Kidney (tissue), 14 donors: Measurements from ENCODE around the gene SARM1. TPM values are rescaled to one million over a fixed set of nuclear protein-coding genes. Genes with fewer than 3 reads are reported as not detected.
A peak's percentile ranks its signal among the peaks of the same experiment; 100 is the strongest.

Experiments used
- DNase-seq, 5 donors: peaks; one replicate each; pipeline ENCODE4 v3.0.0-alpha.2; 2013 to 2020
- FAIRE-seq: peaks from 2 replicates; lab custom pipeline; 2012; peaks lifted over from hg19 to GRCh38; lab: Jason Lieb, UNC
- H3K27ac ChIP-seq, 2 donors: one replicate each; pipeline ENCODE4 v1.7.0; 2013; ENCODE audit warnings: low read depth in 2 of 2, low read length in 2 of 2, inconsistent platforms in 1 of 2
- H3K27me3 ChIP-seq: one replicate; pipeline ENCODE4 v1.7.1; 2013; ENCODE audit warnings: low read length, inconsistent platforms; ENCODE audit not compliant: control insufficient read depth, insufficient read depth
- H3K36me3 ChIP-seq, 3 donors: one replicate each; pipeline versions ENCODE4 v1.7.0 to v1.7.1; 2013; ENCODE audit warnings: low read length in 3 of 3, control low read depth in 1 of 3, inconsistent platforms in 1 of 3; ENCODE audit not compliant: insufficient read depth in 3 of 3, control insufficient read depth in 2 of 3
- H3K4me1 ChIP-seq, 3 donors: one replicate each; pipeline versions ENCODE4 v1.7.0 to v1.7.1; 2013; ENCODE audit warnings: low read length in 3 of 3, inconsistent platforms in 1 of 3, low read depth in 1 of 3; ENCODE audit not compliant: control insufficient read depth in 2 of 3, insufficient read depth in 2 of 3
- H3K4me3 ChIP-seq, 3 donors: one replicate each; pipeline versions ENCODE4 v1.7.0 to v1.8.1; 2013; ENCODE audit warnings: low read length in 3 of 3, control low read depth in 1 of 3, inconsistent platforms in 1 of 3
- H3K9ac ChIP-seq, 3 donors: one replicate each; pipeline versions ENCODE4 v1.7.0 to v1.7.1; 2013; ENCODE audit warnings: low read length in 3 of 3, control low read depth in 1 of 3, inconsistent platforms in 1 of 3
- H3K9me3 ChIP-seq, 3 donors: one replicate each; pipeline versions ENCODE4 v1.7.0 to v1.7.1; 2013; ENCODE audit warnings: low read length in 3 of 3, control low read depth in 1 of 3, inconsistent platforms in 1 of 3; ENCODE audit not compliant: control insufficient read depth in 2 of 3, insufficient read depth in 1 of 3
- CTCF ChIP-seq: IDR thresholded peaks from 3 replicates; pipeline ENCODE4 v1.5.1; 2012; ENCODE audit warnings: mild to moderate bottlenecking, moderate library complexity, borderline replicate concordance; ENCODE audit not compliant: insufficient read depth; ENCODE audit errors: extremely low read depth
- intact Hi-C: fragments of 100-400 bp; cut with DNase I; formaldehyde crosslinking; loops from one replicate; pipeline ENCODE4 v1.11.1; 2022
- polyA plus RNA-seq: library from polyadenylated mRNA; stranded (reverse); fragments of 350-450 nt; fragmentation: Illumina TruSeq; extraction: RNeasy Lipid Tissue Mini Kit (QIAGEN cat#74804); gene quantifications from one replicate; pipeline ENCODE4 v1.2.3, GENCODE V29; 2014; ENCODE audit warnings: low read depth, low replicate concordance; ENCODE audit not compliant: insufficient read depth
- total RNA-seq: library from RNA; stranded (reverse); fragmentation: NEBNext Ultra II Directional; extraction: Animal tissue kit (Norgen Biotek cat#: 25700); gene quantifications from one replicate; pipeline ENCODE4 v1.2.1, GENCODE V29; 2021
- donor health status: control.
- donor health status: control.
- donor health status: control.
- donor health status: control.
- donor health status: control.
- donor health status: DM: yes; HTN: yes; CAD: no.
- donor health status: Normal renal cell carcinoma (clear cell type).

Gene SARM1
- total and polyA plus RNA-seq, 2 donors from 2014 or later: 10.4 to 23.8 TPM

GRCh38 chr17:28406473-28406814 is 35.0 kb downstream of the SARM1 start:
- TF ChIP-seq CTCF: no peak
- no peak overlapping the region for H3K9ac ChIP-seq
- no peaks in the 10 kb centered on the region for H3K9me3 ChIP-seq
- DNase-seq: peak in 2 of 5 donors; percentile 16 to 37
- no peak overlapping the region for H3K27ac ChIP-seq
- H3K4me1 ChIP-seq: peaks cover 0 to 11% (median 0%) of the 10 kb centered on the region in 3 donors
- intact Hi-C loops: no loop called here
- FAIRE-seq: no peak
- H3K36me3 ChIP-seq: no peaks in the 10 kb centered on the region
- H3K27me3 ChIP-seq: no peaks in the 10 kb centered on the region
- H3K4me3 ChIP-seq: peak overlapping the region; percentile 49 to 59 (median 53)

GRCh38 chr17:28407130-28407973 is 35.9 kb downstream of the SARM1 start:
- Histone ChIP-seq H3K27me3 (no peaks in the 10 kb centered on the region), H3K9ac (no peak overlapping the region), H3K36me3 (no peaks in the 10 kb centered on the region), H3K27ac (no peak overlapping the region), H3K4me3 (no peak overlapping the region), H3K9me3 (no peaks in the 10 kb centered on the region), H3K4me1 (peaks cover 0 to 11% (median 0%) of the 10 kb centered on the region in 3 donors)
- TF ChIP-seq CTCF: no peak
- intact Hi-C loops: no loop called here
- DNase-seq (no peak), FAIRE-seq (no peak)

- Histone ChIP-seq H3K36me3 (no peaks in the 10 kb centered on the region), H3K27me3 (no peaks in the 10 kb centered on the region), H3K27ac (no peak overlapping the region), H3K9ac (no peak overlapping the region), H3K9me3 (no peaks in the 10 kb centered on the region), H3K4me3 (no peak overlapping the region), H3K4me1 (peaks cover 0 to 11% (median 0%) of the 10 kb centered on the region in 3 donors)
- no peak for TF ChIP-seq CTCF
- DNase-seq (no peak), FAIRE-seq (no peak)
- intact Hi-C loops: no loop called here
Observed at GRCh38 chr17:28407974-28408306, 36.4 kb downstream of the SARM1 start.
